Parathyroid adenoma (tissue), 2 donors: ENCODE data around the gene B9D2.

Experiments used
- H2AFZ ChIP-seq: fragments of 300-600 bp; sonication (generic); one replicate; pipeline ENCODE4 v1.7.0; 2017; ENCODE audit warnings: antibody characterized with exemption, mild to moderate bottlenecking
- H3K27ac ChIP-seq: fragments of 300-600 bp; sonication (generic); one replicate; pipeline ENCODE4 v1.7.0; 2017
- H3K27me3 ChIP-seq: fragments of 300-600 bp; sonication (generic); one replicate; pipeline ENCODE4 v1.7.0; 2017; ENCODE audit warnings: low read length; ENCODE audit not compliant: control insufficient read depth, insufficient read depth
- H3K36me3 ChIP-seq: fragments of 300-600 bp; sonication (generic); one replicate; pipeline ENCODE4 v1.7.0; 2017; ENCODE audit warnings: low read length; ENCODE audit not compliant: control insufficient read depth, insufficient read depth
- H3K4me1 ChIP-seq: fragments of 300-600 bp; sonication (generic); one replicate; pipeline ENCODE4 v1.7.0; 2017; ENCODE audit warnings: control low read depth
- H3K4me2 ChIP-seq: fragments of 300-600 bp; sonication (generic); one replicate; pipeline ENCODE4 v1.7.0; 2017; ENCODE audit warnings: low read length
- H3K4me3 ChIP-seq: fragments of 300-600 bp; sonication (generic); one replicate; pipeline ENCODE4 v1.7.0; 2017; ENCODE audit warnings: low read depth, low read length
- H3K79me2 ChIP-seq: fragments of 300-600 bp; sonication (generic); one replicate; pipeline ENCODE4 v1.7.0; 2017; ENCODE audit warnings: control low read depth
- H3K9ac ChIP-seq: fragments of 300-600 bp; sonication (generic); one replicate; pipeline ENCODE4 v1.7.0; 2017; ENCODE audit warnings: mild to moderate bottlenecking
- H3K9me3 ChIP-seq: fragments of 300-600 bp; sonication (generic); one replicate; pipeline ENCODE4 v1.7.0; 2017; ENCODE audit warnings: low read length; ENCODE audit not compliant: control insufficient read depth
- TF ChIP-seq, protein P1 (sequence below): fragments of 300-600 bp; sonication (generic); IDR thresholded peaks from one replicate; pipeline ENCODE4 v1.7.0; 2017; ENCODE audit warnings: antibody characterized with exemption, mild to moderate bottlenecking
- donor health status: primary hyperparathyroidism.

B9D2 gene

DNA sequence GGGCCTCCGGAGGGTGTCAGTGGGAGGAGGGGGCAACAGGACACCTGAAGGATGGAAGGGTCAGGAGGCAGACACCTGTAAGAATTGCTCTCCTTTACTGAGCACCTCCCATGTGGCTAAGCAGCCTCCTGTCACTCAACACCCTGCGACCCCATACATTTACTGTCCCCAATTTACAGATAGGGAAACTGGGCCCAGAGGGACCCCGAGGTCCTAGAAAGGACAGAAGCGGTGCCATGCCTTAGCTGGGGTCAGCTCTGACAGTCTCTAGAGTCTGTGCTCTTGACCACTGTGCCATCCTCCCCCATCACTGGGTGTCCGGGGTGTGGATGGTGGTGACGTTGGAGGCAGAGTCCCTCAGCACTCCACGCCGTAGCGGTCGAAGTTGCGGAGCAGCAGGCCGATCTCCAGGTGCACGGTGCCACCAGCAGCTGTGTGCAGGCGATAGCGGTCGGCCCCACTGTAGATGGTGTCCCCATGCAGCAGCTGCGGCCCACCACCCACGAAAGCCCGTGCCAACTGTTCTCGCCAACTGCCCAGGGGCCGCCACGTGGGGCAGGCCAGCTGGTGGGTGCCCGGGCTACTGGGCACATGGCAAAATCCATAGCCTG, 9.5 kb downstream of the B9D2 start:
- no peaks in the 10 kb centered on the region for H3K4me1 ChIP-seq

DNA sequence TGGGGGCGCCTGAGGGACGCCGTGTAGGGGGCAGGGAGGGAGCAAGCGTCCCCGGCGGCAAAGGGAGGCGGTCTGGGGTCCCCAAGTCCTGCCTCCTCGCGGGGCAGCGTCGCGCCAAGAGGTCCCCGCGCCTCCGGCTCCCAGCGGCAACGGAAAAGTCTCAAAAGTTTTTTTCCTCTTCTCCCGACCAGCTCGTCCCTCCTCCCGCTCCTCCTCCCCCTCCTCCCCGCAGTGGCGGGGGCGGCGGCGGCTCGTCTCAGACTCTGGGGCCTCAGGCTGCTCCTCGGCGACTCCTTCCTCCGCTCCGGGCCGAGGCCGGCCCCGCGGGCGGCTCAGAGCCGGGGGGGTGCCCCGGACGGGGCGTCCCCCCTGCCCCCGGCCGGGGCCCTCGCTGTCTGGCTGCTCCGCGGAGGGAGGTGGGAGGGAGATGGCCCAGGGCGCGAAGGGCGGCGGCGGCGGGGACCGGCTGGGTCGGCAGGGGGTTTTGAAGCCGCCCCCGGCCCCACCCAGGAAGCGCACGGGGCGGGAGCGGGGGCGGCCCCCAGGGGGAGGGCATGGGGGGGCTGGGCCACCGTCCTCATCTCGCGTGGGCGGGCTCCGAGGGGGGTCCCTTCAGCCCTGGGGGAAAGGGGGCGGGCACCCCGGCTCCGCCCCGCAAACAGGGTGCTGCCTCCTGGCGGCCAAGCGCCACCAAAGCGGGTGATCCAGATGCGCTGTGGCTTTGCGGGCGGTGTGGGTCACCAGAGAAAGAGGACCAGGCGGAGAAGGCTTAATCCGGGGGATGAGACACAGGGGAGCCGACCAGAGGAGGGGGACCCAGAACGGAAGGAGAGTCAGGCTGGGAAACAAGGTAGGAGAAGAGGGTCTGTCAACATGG, 10.2 kb downstream of the B9D2 start, which contains the start of gene TGFB1:
TSS of gene TGFB1 (minus strand) at position 457 of the 877 bp plus-strand sequence. CDS start 878 bp downstream, outside the sequence.
- Histone ChIP-seq H3K27me3 (no peaks in the 10 kb centered on the region), H3K4me1 (no peaks in the 10 kb centered on the region), H3K9ac (no peak within 1 kb of the TSS), H2AFZ (peak within 1 kb of the TSS; percentile 65), H3K4me3 (peak within 1 kb of the TSS; percentile 77), H3K9me3 (no peaks in the 10 kb centered on the region), H3K4me2 (peak within 1 kb of the TSS; percentile 97), H3K79me2 (no peaks in the 10 kb centered on the region), H3K36me3 (no peaks in the 10 kb centered on the region), H3K27ac (peak within 1 kb of the TSS; percentile 53)
- TF ChIP-seq, protein P1, sequence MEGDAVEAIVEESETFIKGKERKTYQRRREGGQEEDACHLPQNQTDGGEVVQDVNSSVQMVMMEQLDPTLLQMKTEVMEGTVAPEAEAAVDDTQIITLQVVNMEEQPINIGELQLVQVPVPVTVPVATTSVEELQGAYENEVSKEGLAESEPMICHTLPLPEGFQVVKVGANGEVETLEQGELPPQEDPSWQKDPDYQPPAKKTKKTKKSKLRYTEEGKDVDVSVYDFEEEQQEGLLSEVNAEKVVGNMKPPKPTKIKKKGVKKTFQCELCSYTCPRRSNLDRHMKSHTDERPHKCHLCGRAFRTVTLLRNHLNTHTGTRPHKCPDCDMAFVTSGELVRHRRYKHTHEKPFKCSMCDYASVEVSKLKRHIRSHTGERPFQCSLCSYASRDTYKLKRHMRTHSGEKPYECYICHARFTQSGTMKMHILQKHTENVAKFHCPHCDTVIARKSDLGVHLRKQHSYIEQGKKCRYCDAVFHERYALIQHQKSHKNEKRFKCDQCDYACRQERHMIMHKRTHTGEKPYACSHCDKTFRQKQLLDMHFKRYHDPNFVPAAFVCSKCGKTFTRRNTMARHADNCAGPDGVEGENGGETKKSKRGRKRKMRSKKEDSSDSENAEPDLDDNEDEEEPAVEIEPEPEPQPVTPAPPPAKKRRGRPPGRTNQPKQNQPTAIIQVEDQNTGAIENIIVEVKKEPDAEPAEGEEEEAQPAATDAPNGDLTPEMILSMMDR: peak; percentile 92

More for the DNA sequence above, 9.5 kb downstream of the B9D2 start:
- no peak overlapping the region for H3K4me3 ChIP-seq
- H3K36me3 ChIP-seq: no peaks in the 10 kb centered on the region
- no peaks in the 10 kb centered on the region for H3K9me3 ChIP-seq
- H2AFZ ChIP-seq: peak overlapping the region; percentile 65
- no peak overlapping the region for H3K9ac ChIP-seq
- H3K27me3 ChIP-seq: no peaks in the 10 kb centered on the region
- no peaks in the 10 kb centered on the region for H3K79me2 ChIP-seq
- TF ChIP-seq, protein P1: no peak
- no peak overlapping the region for H3K27ac ChIP-seq
- H3K4me2 ChIP-seq: peak overlapping the region; percentile 97

DNA sequence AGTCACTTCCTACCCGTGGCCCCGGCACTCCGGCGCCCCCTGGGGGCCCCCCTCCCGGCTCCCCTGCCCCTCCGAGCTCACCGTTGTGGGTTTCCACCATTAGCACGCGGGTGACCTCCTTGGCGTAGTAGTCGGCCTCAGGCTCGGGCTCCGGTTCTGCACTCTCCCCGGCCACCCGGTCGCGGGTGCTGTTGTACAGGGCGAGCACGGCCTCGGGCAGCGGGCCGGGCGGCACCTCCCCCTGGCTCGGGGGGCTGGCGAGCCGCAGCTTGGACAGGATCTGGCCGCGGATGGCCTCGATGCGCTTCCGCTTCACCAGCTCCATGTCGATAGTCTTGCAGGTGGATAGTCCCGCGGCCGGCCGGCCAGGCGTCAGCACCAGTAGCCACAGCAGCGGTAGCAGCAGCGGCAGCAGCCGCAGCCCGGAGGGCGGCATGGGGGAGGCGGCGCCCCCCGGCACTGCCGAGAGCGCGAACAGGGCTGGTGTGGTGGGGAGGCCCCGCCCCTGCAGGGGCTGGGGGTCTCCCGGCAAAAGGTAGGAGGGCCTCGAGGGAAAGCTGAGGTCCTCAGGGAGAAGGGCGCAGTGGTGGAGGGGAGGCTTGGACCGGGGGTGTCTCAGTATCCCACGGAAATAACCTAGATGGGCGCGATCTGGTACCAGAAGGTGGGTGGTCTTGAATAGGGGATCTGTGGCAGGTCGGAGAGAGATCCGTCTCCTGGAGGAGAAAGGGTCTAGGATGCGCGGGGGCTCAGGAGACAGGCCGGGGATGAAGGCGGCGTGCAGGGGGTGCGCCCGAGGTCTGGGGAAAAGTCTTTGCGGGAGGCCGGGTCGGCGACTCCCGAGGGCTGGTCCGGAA, 11.1 kb downstream of the B9D2 start:
- H3K9ac ChIP-seq: no peak overlapping the region
- no peaks in the 10 kb centered on the region for H3K27me3 ChIP-seq
- no peak overlapping the region for H3K27ac ChIP-seq
- no peaks in the 10 kb centered on the region for H3K9me3 ChIP-seq
- H3K79me2 ChIP-seq: no peaks in the 10 kb centered on the region
- TF ChIP-seq, protein P1: peak; percentile 47
- H3K4me3 ChIP-seq: peak overlapping the region; percentile 77
- no peaks in the 10 kb centered on the region for H3K36me3 ChIP-seq
- peak overlapping the region; percentile 97 for H3K4me2 ChIP-seq
- peak overlapping the region; percentile 65 for H2AFZ ChIP-seq
- H3K4me1 ChIP-seq: no peaks in the 10 kb centered on the region

DNA sequence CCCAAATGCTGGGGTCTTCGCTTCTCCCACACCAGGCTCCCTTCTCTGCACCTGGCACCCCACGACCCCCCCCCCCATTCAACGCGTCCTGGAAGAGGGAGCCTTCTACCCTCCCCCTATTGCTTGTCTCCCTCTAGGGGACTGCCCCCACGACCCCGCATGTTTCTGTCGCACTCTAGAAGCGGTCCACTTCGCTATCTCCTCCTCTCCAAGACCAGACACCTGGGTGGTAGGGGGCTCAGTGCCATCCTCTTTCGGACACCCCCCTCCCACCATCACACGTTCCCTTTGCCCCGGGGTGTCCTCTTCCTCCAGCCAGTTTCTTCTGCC, 11.7 kb downstream of the B9D2 start:
- H3K4me1 ChIP-seq: no peaks in the 10 kb centered on the region
- no peak overlapping the region for H3K9ac ChIP-seq
- peak overlapping the region; percentile 77 for H3K4me3 ChIP-seq

More for the DNA sequence above, 11.7 kb downstream of the B9D2 start:
- H3K79me2 ChIP-seq: no peaks in the 10 kb centered on the region
- H3K4me2 ChIP-seq: peak overlapping the region; percentile 97
- TF ChIP-seq, protein P1: no peak
- H3K27me3 ChIP-seq: no peaks in the 10 kb centered on the region
- H3K36me3 ChIP-seq: no peaks in the 10 kb centered on the region
- H2AFZ ChIP-seq: peak overlapping the region; percentile 73
- H3K27ac ChIP-seq: no peak overlapping the region
- H3K9me3 ChIP-seq: no peaks in the 10 kb centered on the region
